Panc1 (cell line): ENCODE data around the gene TP53BP2. TPM values are rescaled to one million over a fixed set of nuclear protein-coding genes. Genes with fewer than 3 reads are reported as not detected.

ENCODE experiments used
- ATAC-seq: fragments of 200-7000 bp; cut with Tn5 transposase; 2 replicates; pipeline ENCODE4 v1.9.1; 2020; ENCODE audit warnings: mild to moderate bottlenecking, moderate library complexity
- BruUV-seq: library from RNA; stranded (reverse); fragments of 400-500 nt; replicated peaks from 2 replicates; lab custom pipeline; 2021; lab: Mats Ljungman, UMichigan
- CTCF ChIA-PET: fragments of 300-600 bp; sonication (Branson Sonifier 250); formaldehyde crosslinking; loops from one replicate; lab custom pipeline; 2022; ENCODE audit warnings: antibody characterized with exemption; lab: Charles Lee
- POLR2A ChIA-PET: fragments of 300-600 bp; sonication (Branson Sonifier 250); formaldehyde crosslinking; loops from one replicate; lab custom pipeline; 2022; ENCODE audit warnings: antibody characterized with exemption; lab: Charles Lee
- DNase-seq: peaks from one replicate; pipeline ENCODE4 v3.0.0-alpha.2; 2010; ENCODE audit warnings: low read depth, low spot score
- H3K27ac ChIP-seq: 2 replicates; pipeline ENCODE4 v1.5.1; 2011; ENCODE audit warnings: mild to moderate bottlenecking, low read length, inconsistent platforms
- H3K27me3 ChIP-seq: fragments of 200-500 bp; sonication (Bioruptor generic); 2 replicates; pipeline ENCODE4 v1.6.0; 2014; ENCODE audit warnings: low read length, inconsistent platforms; ENCODE audit not compliant: control insufficient read depth, insufficient read depth
- H3K36me3 ChIP-seq: fragments of 200-500 bp; sonication (Bioruptor generic); 2 replicates; pipeline ENCODE4 v1.5.1; 2014; ENCODE audit warnings: inconsistent platforms, mild to moderate bottlenecking, low read length, moderate library complexity; ENCODE audit not compliant: control insufficient read depth, insufficient read depth
- H3K4me1 ChIP-seq: 2 replicates; pipeline ENCODE4 v1.5.1; 2011; ENCODE audit warnings: inconsistent platforms, mild to moderate bottlenecking, low read length, moderate library complexity; ENCODE audit not compliant: control insufficient read depth, insufficient read depth
- H3K4me3 ChIP-seq, 2 experiments: 2 replicates each; pipeline ENCODE4 v1.5.1; 2011 to 2012; ENCODE audit warnings: low read depth in 2 of 2, low read length in 2 of 2, mild to moderate bottlenecking in 2 of 2, inconsistent platforms in 1 of 2, moderate library complexity in 1 of 2
- H3K9me3 ChIP-seq: fragments of 200-500 bp; sonication (Bioruptor generic); 2 replicates; pipeline ENCODE4 v1.5.1; 2014; ENCODE audit warnings: low read depth, mild to moderate bottlenecking, inconsistent platforms, low read length, moderate library complexity; ENCODE audit not compliant: control insufficient read depth, insufficient read depth
- POLR2AphosphoS5 ChIP-seq: IDR thresholded peaks from 2 replicates; pipeline ENCODE4 v1.6.1; 2012; ENCODE audit warnings: mild to moderate bottlenecking, low read depth, low read length, moderate library complexity
- REST ChIP-seq, 2 experiments: IDR thresholded peaks; 2 replicates each; pipeline ENCODE4 v1.6.1; 2011 to 2012; ENCODE audit warnings: low read depth in 2 of 2, control low read depth in 1 of 2, low read length in 1 of 2, mild to moderate bottlenecking in 1 of 2, moderate library complexity in 1 of 2; ENCODE audit not compliant: insufficient read depth in 1 of 2
- SIN3A ChIP-seq: IDR thresholded peaks from 2 replicates; pipeline ENCODE4 v1.6.1; 2012; ENCODE audit warnings: low read depth, mild to moderate bottlenecking, low read length, moderate library complexity, borderline replicate concordance; ENCODE audit not compliant: insufficient read depth
- TCF7L2 ChIP-seq: IDR thresholded peaks from 2 replicates; pipeline ENCODE4 v1.6.1; 2011; ENCODE audit warnings: mild to moderate bottlenecking, low read depth, low read length, inconsistent platforms
- in situ Hi-C: cut with HindIII; loops from 2 replicates; pipeline ENCODE4 v1.10.0; 2016; ENCODE audit warnings: low sequenced_read_pairs, low pct_unique_long_range_greater_than_20kb
- intact Hi-C: fragments of 100-400 bp; cut with micrococcal nuclease; formaldehyde crosslinking; loops from one replicate; pipeline ENCODE4 v1.10.0; 2022; ENCODE audit not compliant: unreplicated experiment
- total RNA-seq: library from RNA; stranded (reverse); gene quantifications from one replicate; pipeline ENCODE4 v1.2.1, GENCODE V29; 2021; ENCODE audit not compliant: unreplicated experiment
- TF ChIP-seq, protein P1 (sequence below): fragments of 450-650 bp; IDR thresholded peaks from 2 replicates; pipeline ENCODE4 v1.5.1; 2017; ENCODE audit warnings: mild to moderate bottlenecking

Gene TP53BP2
- total RNA-seq, 1 experiment from 2014 or later: 51.4 TPM

DNA sequence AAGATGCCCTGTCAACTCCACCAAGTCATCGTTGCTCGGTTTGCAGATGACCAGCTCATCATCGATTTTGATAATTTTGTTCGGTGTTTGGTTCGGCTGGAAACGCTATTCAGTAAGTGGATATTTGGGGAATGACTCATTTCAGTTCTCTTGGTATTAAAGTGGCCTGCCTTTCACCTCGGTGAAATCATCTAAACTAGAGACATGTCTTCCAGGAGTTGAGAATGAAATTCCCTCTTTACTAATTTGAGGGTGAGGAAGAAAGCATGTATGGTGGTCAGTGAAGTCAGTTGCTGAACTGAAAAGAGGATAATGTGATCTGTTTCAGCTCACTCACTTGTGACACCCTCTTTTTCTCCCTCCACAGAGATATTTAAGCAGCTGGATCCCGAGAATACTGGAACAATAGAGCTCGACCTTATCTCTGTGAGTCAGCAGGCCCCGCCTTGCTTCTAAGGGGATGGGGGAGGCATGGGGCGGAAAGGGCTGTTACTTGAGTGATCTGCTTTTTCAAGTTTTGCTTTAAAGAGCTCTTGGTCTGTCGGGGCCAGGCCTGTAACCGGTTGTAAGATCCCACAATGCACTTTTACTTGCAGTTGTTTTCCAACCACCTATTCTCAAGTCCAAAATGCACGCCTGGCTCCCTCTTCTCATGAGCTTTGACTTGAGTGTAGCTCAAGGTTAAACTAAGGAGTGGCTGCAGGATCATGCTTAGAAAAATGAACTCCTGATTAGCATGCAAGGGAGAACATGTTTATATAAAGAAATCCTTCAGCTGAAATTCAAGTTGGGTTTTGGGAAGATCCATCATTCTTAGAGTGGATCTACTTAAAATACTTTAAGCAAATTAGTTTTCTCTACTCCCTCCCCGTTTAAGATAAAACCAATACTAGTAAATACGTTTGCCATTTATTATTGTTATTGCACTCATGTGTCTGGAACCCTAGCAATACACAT, 73.7 kb downstream of the TP53BP2 start:
- ATAC-seq (peak; percentile 68), DNase-seq (peak; percentile 87)
- intact Hi-C loops (no loop called here), in situ Hi-C loops (no loop called here)
- Histone ChIP-seq H3K27ac (peak overlapping the region; percentile 88), H3K4me1 (peaks cover 51% of the 10 kb centered on the region), H3K9me3 (no peaks in the 10 kb centered on the region), H3K36me3 (peaks cover 14% of the 10 kb centered on the region; the same call in 1 of the 2 replicates), H3K27me3 (no peaks in the 10 kb centered on the region), H3K4me3 (no peak overlapping the region)
- TF ChIP-seq REST (IDR thresholded peaks at IDR 0.05; ENCODE audit: insufficient read depth in 1 of 2, low read depth in 2 of 2, low read length in 1 of 2) (no peak), TCF7L2 (no peak), SIN3A (no peak), POLR2AphosphoS5 (peak; percentile 56; the same call in 1 of the 2 replicates)
- TF ChIP-seq, protein P1, sequence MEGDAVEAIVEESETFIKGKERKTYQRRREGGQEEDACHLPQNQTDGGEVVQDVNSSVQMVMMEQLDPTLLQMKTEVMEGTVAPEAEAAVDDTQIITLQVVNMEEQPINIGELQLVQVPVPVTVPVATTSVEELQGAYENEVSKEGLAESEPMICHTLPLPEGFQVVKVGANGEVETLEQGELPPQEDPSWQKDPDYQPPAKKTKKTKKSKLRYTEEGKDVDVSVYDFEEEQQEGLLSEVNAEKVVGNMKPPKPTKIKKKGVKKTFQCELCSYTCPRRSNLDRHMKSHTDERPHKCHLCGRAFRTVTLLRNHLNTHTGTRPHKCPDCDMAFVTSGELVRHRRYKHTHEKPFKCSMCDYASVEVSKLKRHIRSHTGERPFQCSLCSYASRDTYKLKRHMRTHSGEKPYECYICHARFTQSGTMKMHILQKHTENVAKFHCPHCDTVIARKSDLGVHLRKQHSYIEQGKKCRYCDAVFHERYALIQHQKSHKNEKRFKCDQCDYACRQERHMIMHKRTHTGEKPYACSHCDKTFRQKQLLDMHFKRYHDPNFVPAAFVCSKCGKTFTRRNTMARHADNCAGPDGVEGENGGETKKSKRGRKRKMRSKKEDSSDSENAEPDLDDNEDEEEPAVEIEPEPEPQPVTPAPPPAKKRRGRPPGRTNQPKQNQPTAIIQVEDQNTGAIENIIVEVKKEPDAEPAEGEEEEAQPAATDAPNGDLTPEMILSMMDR: no peak
- ChIA-PET CTCF (no interaction called here), POLR2A (interaction anchor here (0.9 kb wide), 1 partner anchor 65 kb away, joined by 4 read pairs; no protein-coding TSS in a partner anchor)
- BruUV-seq: no TSS peak

DNA sequence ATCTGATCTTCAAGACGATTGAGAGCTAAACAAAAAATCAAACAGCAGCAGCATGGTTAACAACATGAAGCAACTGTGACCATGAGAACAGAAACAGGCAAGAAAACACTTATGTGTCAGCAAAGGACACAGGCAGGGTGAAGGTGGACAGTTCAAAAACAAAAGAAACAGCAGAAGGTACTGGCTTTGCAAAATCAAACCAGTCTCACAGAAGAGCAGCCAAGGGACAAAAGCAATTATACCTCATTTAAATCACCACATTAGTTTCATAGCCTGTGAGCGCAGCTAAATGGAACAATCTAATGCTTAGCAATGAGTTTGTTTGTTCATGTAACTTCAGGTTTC, 74.3 kb downstream of the TP53BP2 start:
- intact Hi-C loops: no loop called here
- H3K4me1 ChIP-seq: peaks cover 45% of the 10 kb centered on the region
- CTCF ChIA-PET: no interaction called here

More for the DNA sequence above, 74.3 kb downstream of the TP53BP2 start:
- Histone ChIP-seq H3K4me3 (no peak overlapping the region), H3K27me3 (no peaks in the 10 kb centered on the region), H3K9me3 (no peaks in the 10 kb centered on the region), H3K27ac (peak overlapping the region; percentile 88), H3K36me3 (peaks cover 14% of the 10 kb centered on the region; the same call in 1 of the 2 replicates)
- ATAC-seq (peak; percentile 13; the same call in 1 of the 2 replicates), DNase-seq (no peak)
- in situ Hi-C loops: no loop called here
- TF ChIP-seq POLR2AphosphoS5: no peak
- no peak for TF ChIP-seq REST (IDR thresholded peaks at IDR 0.05; ENCODE audit: insufficient read depth in 1 of 2, low read depth in 2 of 2, low read length in 1 of 2)
- no peak for TF ChIP-seq TCF7L2
- TF ChIP-seq, protein P1: no peak
- TF ChIP-seq SIN3A: no peak
- BruUV-seq: no TSS peak
- POLR2A ChIA-PET: interaction anchor here (0.6 to 0.9 kb wide), 2 partner anchors 65 to 66 kb away, joined by 3 to 4 read pairs; no protein-coding TSS in a partner anchor
